Spleen (tissue), 7 donors: ENCODE measurements around the gene CAV1.

Experiments
- CTCF ChIP-seq, 11 experiments: fragments of 200-600 bp in 7 of 11; fragments of 450-650 bp in 4 of 11; sonication (generic) in 4 of 11; IDR thresholded peaks in 8 of 11; conservative IDR thresholded peaks in 3 of 11; 1 replicate in 7 of 11; 2 replicates in 4 of 11; pipeline versions ENCODE4 v1.4.0 to v1.8.0; 2016 to 2021; ENCODE audit warnings: antibody characterized with exemption in 11 of 11, inconsistent platforms in 4 of 11, mild to moderate bottlenecking in 1 of 11
- POLR2A ChIP-seq, 3 donors: fragments of 450-650 bp; IDR thresholded peaks; one replicate each; pipeline ENCODE4 v1.5.1; 2017; ENCODE audit warnings: antibody characterized with exemption in 3 of 3, mild to moderate bottlenecking in 1 of 3
- POLR2AphosphoS5 ChIP-seq, 3 donors: sonication (generic); formaldehyde crosslinking; IDR thresholded peaks; one replicate each; pipeline ENCODE4 v1.5.1; 2017; ENCODE audit warnings: antibody characterized with exemption in 3 of 3
- donor health status: DM: no; HTN: no; CAD: no; lungs with moderate emphysema.
- donor health status: DM: no; HTN: no; CAD: no.
- donor health status: DM: no; HTN: no; CAD: no.

- peak; percentile 10 to 71 (median 60) for TF ChIP-seq CTCF (IDR thresholded peaks at IDR 0.05 in 8 of 11, conservative IDR thresholded peaks at IDR 0.05 in 3 of 11)
- no peak for TF ChIP-seq POLR2AphosphoS5 (IDR thresholded peaks at IDR 0.05)
- no peak for TF ChIP-seq POLR2A (IDR thresholded peaks at IDR 0.05)
Measured at GRCh38 chr7:116591202-116592040, 66.6 kb downstream of the CAV1 start.
